ENCODE measurements around the gene SMCO3. TPM values are rescaled to one million over a fixed set of nuclear protein-coding genes. Genes with fewer than 3 reads are reported as not detected.

SMCO3 gene
- total and polyA plus RNA-seq, 2 of the 8 experiments (the other 6 are each of a cell fraction or from before 2014, with no cell fraction given), result not detected

DNA sequence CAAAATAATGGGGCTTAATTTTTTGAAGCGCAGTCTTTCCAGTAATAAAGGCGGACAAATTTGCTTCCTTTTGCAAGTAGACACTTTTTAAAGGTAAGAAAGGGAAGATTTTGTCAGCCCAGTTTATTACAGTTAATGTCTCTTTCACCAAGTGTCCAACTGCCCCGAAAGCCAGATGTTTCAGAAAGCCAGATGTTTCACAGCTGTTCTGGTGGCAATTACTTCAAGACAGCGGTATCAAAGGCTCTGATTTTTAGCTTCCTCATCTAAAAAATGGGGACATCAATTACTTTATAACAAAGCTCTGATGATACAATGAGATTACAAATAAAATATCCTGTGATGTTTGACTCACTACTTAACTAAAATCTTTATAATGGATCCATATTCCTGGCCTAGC is 11.7 kb downstream of the SMCO3 start:
- Histone ChIP-seq H3K23me2 (ENCODE audit: low read depth, low read length) (peaks cover 4% of the 10 kb centered on the region; the same call in 1 of the 2 replicates), H3K14ac (ENCODE audit: insufficient read length) (no peak overlapping the region), H2AFZ (ENCODE audit: low read length) (no peak overlapping the region), H2AK5ac (ENCODE audit: low read depth, low read length) (no peak overlapping the region), H3K27ac (ENCODE audit: low read depth, low read length) (no peak overlapping the region), H3K56ac (replicated peaks; ENCODE audit: insufficient read length, low read depth, low read length) (no peak overlapping the region), H3K18ac (ENCODE audit: extremely low read depth, low read length) (no peak overlapping the region), H3K79me1 (ENCODE audit: low read depth, low read length) (no peaks in the 10 kb centered on the region), H3K4me2 (ENCODE audit: insufficient read depth in 1 of 2, low read depth in 2 of 2, low read length in 2 of 2) (peak overlapping the region; percentile 77 to 82), H2BK5ac (ENCODE audit: low read depth, low read length) (no peak overlapping the region), H4K91ac (replicated peaks; ENCODE audit: insufficient read length, low read length) (no peak overlapping the region), H4K8ac (ENCODE audit: extremely low read depth, insufficient read depth, low read length) (no peak overlapping the region), H2BK12ac (ENCODE audit: low read depth, low read length) (no peak overlapping the region), H3K9me3 (ENCODE audit: insufficient read depth in 2 of 2, low read depth in 1 of 2, low read length in 1 of 2) (no peaks in the 10 kb centered on the region), H3K4me1 (replicated peaks in 1 of 4; ENCODE audit: control insufficient read depth in 3 of 4, insufficient read depth in 4 of 4, low read length in 3 of 4) (peaks cover 0 to 2% (median 0%) of the 10 kb centered on the region in 4 experiments; a peak in 3 of 7 replicates), H3K4ac (replicated peaks; ENCODE audit: insufficient read length, low read depth, low read length) (no peak overlapping the region), H3K23ac (ENCODE audit: insufficient read length) (no peak overlapping the region), H3K9ac (replicated peaks in 1 of 4; ENCODE audit: extremely low read depth in 1 of 4, low read depth in 3 of 4, low read length in 3 of 4) (peak overlapping the region in 1 of 4 experiments; percentile 82; a peak in 3 of 7 replicates), H4K5ac (ENCODE audit: insufficient read length, low read depth, low read length) (no peak overlapping the region), H3K36me3 (ENCODE audit: control insufficient read depth in 2 of 4, insufficient read depth in 4 of 4, low read length in 3 of 4) (peaks cover 8 to 29% (median 19%) of the 10 kb centered on the region in 4 experiments), H3K79me2 (ENCODE audit: control insufficient read depth in 1 of 2, insufficient read depth in 2 of 2, low read length in 2 of 2) (peaks cover 8 to 58% of the 10 kb centered on the region in 2 experiments; a peak in 3 of 4 replicates), H3K4me3 (ENCODE audit: extremely low read depth in 1 of 4, insufficient read depth in 2 of 4, low read depth in 3 of 4, low read length in 4 of 4) (peak overlapping the region; percentile 66 to 98 (median 96)), H2BK15ac (ENCODE audit: low read length) (no peak overlapping the region), H2BK120ac (replicated peaks; ENCODE audit: low read depth, low read length) (no peak overlapping the region), H4K20me1 (replicated peaks in 1 of 2; ENCODE audit: control insufficient read depth in 1 of 2, insufficient read depth in 2 of 2, low read length in 2 of 2) (peaks cover 0 to 2% of the 10 kb centered on the region in 2 experiments), H3K27me3 (replicated peaks in 1 of 4; ENCODE audit: control insufficient read depth in 3 of 4, extremely low read depth in 1 of 4, insufficient read depth in 3 of 4, low read length in 3 of 4) (no peaks in the 10 kb centered on the region), H2BK20ac (ENCODE audit: low read length) (no peak overlapping the region)
- DNase-seq (ENCODE audit: low read depth in 1 of 2, low spot score in 2 of 2) (no peak), FAIRE-seq (no peak)
- WGBS, 2 experiments (ENCODE audit: extremely low coverage in 1 of 2, insufficient coverage in 1 of 2, insufficient read length in 1 of 2, insufficient replicate concordance in 2 of 2, low coverage in 1 of 2, low lambda C conversion rate in 2 of 2, missing lambda C conversion rate in 1 of 2), result 89% methylated on average over 4 of the region's 4 CpGs; no CpG with 5 or more reads in 1 of the 2 experiments
- CTCF ChIA-PET (ENCODE audit: partially characterized antibody), result interaction anchor here (1.0 to 2.2 kb wide), 7 partner anchors 8 to 182 kb away, joined by 3 to 10 read pairs (median 5); a partner anchor contains a TSS
- POLR2A ChIA-PET (ENCODE audit: partially characterized antibody), result interaction anchor here (0.8 to 6.5 kb wide), 10 partner anchors 10 to 1081 kb away, joined by 3 to 68 read pairs (median 6); a partner anchor contains a TSS
- TF ChIP-seq HDAC2 (IDR thresholded peaks at IDR 0.05; ENCODE audit: borderline replicate concordance in 1 of 2, low read depth in 2 of 2, low read length in 2 of 2) (no peak), SIX5 (IDR thresholded peaks at IDR 0.05; ENCODE audit: low read depth, low read length) (no peak), TEAD4 (IDR thresholded peaks at IDR 0.05; ENCODE audit: low read depth, low read length) (no peak), CHD2 (IDR thresholded peaks at IDR 0.05; ENCODE audit: low read length) (no peak), GTF2F1 (IDR thresholded peaks at IDR 0.05; ENCODE audit: borderline replicate concordance, low read depth, low read length) (no peak), SAP30 (IDR thresholded peaks at IDR 0.05; ENCODE audit: insufficient read depth, insufficient replicate concordance, low read length) (no peak), KDM5A (IDR thresholded peaks at IDR 0.05; ENCODE audit: low read length) (no peak), RFX5 (IDR thresholded peaks at IDR 0.05; ENCODE audit: borderline replicate concordance, low read depth, low read length) (no peak), MAFK (IDR thresholded peaks at IDR 0.05; ENCODE audit: low read depth, low read length) (no peak), YY1 (IDR thresholded peaks at IDR 0.05; ENCODE audit: low read depth, low read length) (no peak), RNF2 (IDR thresholded peaks at IDR 0.05; ENCODE audit: borderline replicate concordance, low read depth, low read length, missing control alignments, poor library complexity, severe bottlenecking) (no peak), HDAC6 (IDR thresholded peaks at IDR 0.05; ENCODE audit: low read depth, low read length) (no peak)
- TF ChIP-seq, protein P1, sequence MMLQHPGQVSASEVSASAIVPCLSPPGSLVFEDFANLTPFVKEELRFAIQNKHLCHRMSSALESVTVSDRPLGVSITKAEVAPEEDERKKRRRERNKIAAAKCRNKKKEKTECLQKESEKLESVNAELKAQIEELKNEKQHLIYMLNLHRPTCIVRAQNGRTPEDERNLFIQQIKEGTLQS (IDR thresholded peaks at IDR 0.05; ENCODE audit: insufficient read depth, low read depth, low read length), result no peak

Data from H1 (cell line).